Osteoblast (primary cell): Measurements from ENCODE around the gene LRP1B. TPM values are rescaled to one million over a fixed set of nuclear protein-coding genes. Genes with fewer than 3 reads are reported as not detected.
"Not testable (repeated sequence)": the region's sequence is repeated elsewhere in the genome, so short reads cannot be mapped to it uniquely, and the experiment has no call there.

ENCODE experiments used
- DNase-seq: peaks from one replicate; pipeline ENCODE4 v3.0.0; 2011; ENCODE audit warnings: low spot score, mixed read lengths; ENCODE audit not compliant: insufficient read length; ENCODE audit errors: missing footprints
- H2AFZ ChIP-seq: 2 replicates; pipeline ENCODE4 v1.6.0; 2011; ENCODE audit warnings: mild to moderate bottlenecking, low read length
- H3K27ac ChIP-seq: 2 replicates; pipeline ENCODE4 v1.5.1; 2011; ENCODE audit warnings: mild to moderate bottlenecking, low read depth, low read length, moderate library complexity
- H3K27me3 ChIP-seq: 2 replicates; pipeline ENCODE4 v1.6.0; 2012; ENCODE audit warnings: mild to moderate bottlenecking, control low read depth, inconsistent platforms, low read length, moderate library complexity; ENCODE audit not compliant: insufficient read depth
- H3K36me3 ChIP-seq: 2 replicates; pipeline ENCODE4 v1.5.1; 2011; ENCODE audit warnings: mild to moderate bottlenecking, low read length, control low read depth, moderate library complexity; ENCODE audit not compliant: insufficient read depth
- H3K4me1 ChIP-seq: 2 replicates; pipeline ENCODE4 v1.5.1; 2011; ENCODE audit warnings: mild to moderate bottlenecking, low read length, control low read depth, moderate library complexity; ENCODE audit not compliant: insufficient read depth
- H3K4me2 ChIP-seq: 2 replicates; pipeline ENCODE4 v1.6.0; 2011; ENCODE audit warnings: mild to moderate bottlenecking, low read length; ENCODE audit not compliant: insufficient read depth
- H3K4me3 ChIP-seq: fragments of 200-600 bp; sonication (generic); 3 replicates; pipeline ENCODE4 v1.5.1; 2012; ENCODE audit warnings: mild to moderate bottlenecking, low read length, inconsistent platforms; ENCODE audit not compliant: insufficient read depth
- H3K79me2 ChIP-seq: 2 replicates; pipeline ENCODE4 v1.6.0; 2012; ENCODE audit warnings: mild to moderate bottlenecking, low read length, control low read depth, inconsistent platforms; ENCODE audit not compliant: insufficient read depth
- H3K9me3 ChIP-seq: 2 replicates; pipeline ENCODE4 v1.5.1; 2011; ENCODE audit warnings: low read depth, low read length, control low read depth
- H4K20me1 ChIP-seq: 2 replicates; pipeline ENCODE4 v1.6.0; 2012; ENCODE audit warnings: mild to moderate bottlenecking, low read length, control low read depth; ENCODE audit not compliant: insufficient read depth
- total RNA-seq: library from RNA; depleted of rRNA; stranded (reverse); fragments of >200 nt; gene quantifications from 2 replicates; pipeline ENCODE4 v1.2.3, GENCODE V29; 2012
- TF ChIP-seq, protein P1 (sequence below): IDR thresholded peaks from 2 replicates; pipeline ENCODE4 v1.5.1; 2011; ENCODE audit warnings: mild to moderate bottlenecking, low read depth, low read length, moderate library complexity; ENCODE audit errors: extremely low read depth

LRP1B gene
- total RNA-seq, 1 donor = not detected

DNA sequence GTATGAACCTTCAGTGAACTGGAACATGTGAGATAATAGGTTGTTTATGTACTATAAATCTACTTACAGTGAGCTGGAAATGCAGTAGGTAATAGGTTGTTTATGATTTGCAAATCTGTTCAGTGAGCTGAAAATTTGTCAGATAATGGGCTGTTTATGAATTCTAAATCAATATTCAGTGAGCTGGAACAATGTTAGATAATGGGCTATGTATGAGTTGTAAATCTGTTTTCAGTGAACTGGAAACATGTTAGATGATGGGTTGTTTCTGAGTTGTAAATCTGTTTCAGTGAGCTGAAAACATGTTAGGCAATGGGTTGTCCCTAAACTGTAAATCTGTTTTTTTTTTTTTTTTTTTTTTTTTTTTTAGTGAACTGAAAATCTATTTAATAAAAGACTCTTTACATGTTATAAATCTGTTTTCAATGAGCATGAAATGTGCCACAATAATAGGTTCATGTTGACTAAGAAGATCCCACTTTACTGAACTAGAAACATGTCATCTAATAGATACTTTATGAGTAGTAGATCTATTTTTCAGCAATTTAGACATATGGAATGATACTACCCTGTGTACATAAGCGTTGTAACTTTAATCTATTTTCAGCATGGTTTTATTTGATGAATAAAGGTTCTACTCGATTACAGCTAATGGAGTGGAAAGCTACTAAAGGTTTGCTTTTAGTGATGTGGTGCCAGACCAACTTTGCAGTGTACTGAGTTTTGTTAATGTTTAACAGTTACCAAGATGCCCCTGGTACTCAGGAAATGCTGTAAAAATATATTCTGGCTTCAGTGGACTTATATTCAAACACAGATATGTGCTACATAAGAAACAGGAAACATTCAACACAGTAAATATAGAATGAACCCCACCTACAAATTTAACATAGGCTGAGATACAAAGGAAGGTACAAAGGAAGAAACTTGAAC is 1471.8 kb downstream of the LRP1B start:
- Histone ChIP-seq H3K4me3 (no peak overlapping the region), H3K27me3 (no peaks in the 10 kb centered on the region), H3K9me3 (no peaks in the 10 kb centered on the region), H3K79me2 (no peaks in the 10 kb centered on the region), H3K27ac (no peak overlapping the region), H3K4me2 (no peak overlapping the region), H2AFZ (no peak overlapping the region), H3K36me3 (no peaks in the 10 kb centered on the region), H4K20me1 (no peaks in the 10 kb centered on the region), H3K4me1 (no peaks in the 10 kb centered on the region)
- no peak for DNase-seq
- TF ChIP-seq, protein P1, sequence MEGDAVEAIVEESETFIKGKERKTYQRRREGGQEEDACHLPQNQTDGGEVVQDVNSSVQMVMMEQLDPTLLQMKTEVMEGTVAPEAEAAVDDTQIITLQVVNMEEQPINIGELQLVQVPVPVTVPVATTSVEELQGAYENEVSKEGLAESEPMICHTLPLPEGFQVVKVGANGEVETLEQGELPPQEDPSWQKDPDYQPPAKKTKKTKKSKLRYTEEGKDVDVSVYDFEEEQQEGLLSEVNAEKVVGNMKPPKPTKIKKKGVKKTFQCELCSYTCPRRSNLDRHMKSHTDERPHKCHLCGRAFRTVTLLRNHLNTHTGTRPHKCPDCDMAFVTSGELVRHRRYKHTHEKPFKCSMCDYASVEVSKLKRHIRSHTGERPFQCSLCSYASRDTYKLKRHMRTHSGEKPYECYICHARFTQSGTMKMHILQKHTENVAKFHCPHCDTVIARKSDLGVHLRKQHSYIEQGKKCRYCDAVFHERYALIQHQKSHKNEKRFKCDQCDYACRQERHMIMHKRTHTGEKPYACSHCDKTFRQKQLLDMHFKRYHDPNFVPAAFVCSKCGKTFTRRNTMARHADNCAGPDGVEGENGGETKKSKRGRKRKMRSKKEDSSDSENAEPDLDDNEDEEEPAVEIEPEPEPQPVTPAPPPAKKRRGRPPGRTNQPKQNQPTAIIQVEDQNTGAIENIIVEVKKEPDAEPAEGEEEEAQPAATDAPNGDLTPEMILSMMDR = no peak

DNA sequence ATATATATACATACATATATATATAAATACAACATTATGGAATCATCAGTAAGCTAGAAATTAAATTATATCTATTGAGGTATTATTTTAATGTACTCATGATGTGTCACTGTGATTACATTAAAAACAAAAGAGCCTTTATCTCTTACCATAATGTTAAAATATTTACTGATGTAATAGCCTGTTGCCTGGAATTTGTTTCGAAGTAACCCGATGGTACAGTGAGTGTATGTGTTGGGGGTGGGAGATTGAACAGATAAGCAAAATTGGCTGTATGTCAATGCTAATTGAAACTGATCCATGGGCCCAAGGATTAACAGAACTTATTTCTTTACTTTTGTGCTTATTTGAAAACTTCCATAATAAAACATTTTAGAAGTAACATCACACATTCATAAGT is 1473.2 kb downstream of the LRP1B start:
- no peaks in the 10 kb centered on the region for H3K4me1 ChIP-seq
- no peak for DNase-seq
- no peaks in the 10 kb centered on the region for H3K79me2 ChIP-seq
- TF ChIP-seq, protein P1 = no peak
- no peaks in the 10 kb centered on the region for H3K9me3 ChIP-seq
- H3K4me3 ChIP-seq = no peak overlapping the region
- H3K27ac ChIP-seq = no peak overlapping the region
- no peak overlapping the region for H3K4me2 ChIP-seq
- no peaks in the 10 kb centered on the region for H3K27me3 ChIP-seq
- no peaks in the 10 kb centered on the region for H4K20me1 ChIP-seq
- H3K36me3 ChIP-seq = no peaks in the 10 kb centered on the region
- H2AFZ ChIP-seq = no peak overlapping the region

DNA sequence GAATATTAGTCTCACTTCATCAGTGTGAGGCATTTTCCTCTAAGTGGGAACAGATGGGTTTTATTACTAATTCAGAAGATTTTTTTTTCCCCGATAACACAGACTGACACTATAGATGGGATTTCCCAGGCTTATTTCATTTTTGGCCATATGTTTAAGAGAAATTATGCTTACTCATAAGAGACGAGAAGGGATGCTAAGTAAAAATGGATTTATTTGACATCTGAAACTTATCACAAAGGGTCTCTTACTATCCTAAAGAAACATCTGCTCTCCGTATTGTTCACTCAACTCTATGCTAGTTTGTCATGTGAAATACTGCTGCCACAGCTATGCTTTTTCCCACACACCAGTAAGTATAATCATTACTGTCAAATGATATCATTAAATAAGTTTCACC is 1476.3 kb downstream of the LRP1B start:
- H3K4me3 ChIP-seq = no peak overlapping the region
- no peaks in the 10 kb centered on the region for H4K20me1 ChIP-seq
- H3K4me1 ChIP-seq = no peaks in the 10 kb centered on the region
- TF ChIP-seq, protein P1 = no peak
- DNase-seq = no peak
- no peak overlapping the region for H2AFZ ChIP-seq
- no peak overlapping the region for H3K4me2 ChIP-seq
- H3K36me3 ChIP-seq = no peaks in the 10 kb centered on the region
- H3K9me3 ChIP-seq = no peaks in the 10 kb centered on the region
- H3K27ac ChIP-seq = no peak overlapping the region
- no peaks in the 10 kb centered on the region for H3K27me3 ChIP-seq
- H3K79me2 ChIP-seq = no peaks in the 10 kb centered on the region

DNA sequence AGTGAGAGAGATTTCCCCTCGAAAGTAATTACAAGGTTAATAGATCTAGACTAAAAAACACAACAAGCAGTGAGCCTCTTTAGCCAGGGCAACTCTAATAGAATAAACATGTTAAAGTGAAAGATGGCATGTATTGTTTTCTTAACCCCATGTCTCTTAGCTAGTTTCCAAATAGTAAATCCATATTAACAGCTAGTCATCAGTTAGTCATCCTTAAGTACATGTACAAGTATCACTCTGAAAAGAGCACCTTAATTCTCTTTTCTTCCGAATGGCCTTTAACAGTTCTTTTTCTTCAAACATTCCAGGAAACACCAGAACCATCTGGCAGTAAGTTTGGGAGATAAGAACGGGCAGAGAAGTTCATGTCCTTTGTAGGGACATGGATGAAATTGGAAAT is 1480.0 kb downstream of the LRP1B start:
- no peak overlapping the region for H3K4me3 ChIP-seq
- TF ChIP-seq, protein P1 = no peak
- H2AFZ ChIP-seq = no peak overlapping the region
- H3K27ac ChIP-seq = no peak overlapping the region
- no peaks in the 10 kb centered on the region for H3K79me2 ChIP-seq
- no peak overlapping the region for H3K4me2 ChIP-seq
- no peaks in the 10 kb centered on the region for H3K9me3 ChIP-seq
- H4K20me1 ChIP-seq = no peaks in the 10 kb centered on the region
- no peaks in the 10 kb centered on the region for H3K4me1 ChIP-seq
- no peaks in the 10 kb centered on the region for H3K36me3 ChIP-seq
- DNase-seq = no peak
- no peaks in the 10 kb centered on the region for H3K27me3 ChIP-seq

DNA sequence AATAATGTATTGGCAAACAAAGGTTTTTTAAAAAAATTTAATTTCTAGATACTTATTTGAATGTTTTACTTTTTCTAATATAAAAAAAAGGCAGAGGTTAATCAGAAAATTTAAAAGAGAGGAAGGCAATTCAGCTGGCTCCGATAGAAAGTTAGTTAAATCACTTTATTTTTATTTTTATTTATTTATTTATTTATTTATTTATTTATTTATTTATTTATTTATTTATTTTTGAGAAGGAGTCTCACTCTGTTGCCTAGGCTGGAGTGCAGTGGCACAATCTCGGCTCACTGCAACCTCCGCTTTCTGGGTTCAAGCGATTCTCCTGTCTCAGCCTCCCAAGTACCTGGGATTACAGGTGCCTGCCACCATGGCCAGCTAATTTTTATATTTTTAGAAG is 1480.7 kb downstream of the LRP1B start:
- not testable (repeated sequence) for H3K27me3 ChIP-seq, H3K4me3 ChIP-seq, H3K27ac ChIP-seq, H3K4me2 ChIP-seq, H3K36me3 ChIP-seq, H4K20me1 ChIP-seq, DNase-seq, H3K4me1 ChIP-seq, H2AFZ ChIP-seq, H3K79me2 ChIP-seq, H3K9me3 ChIP-seq
